ENCODE measurements around the gene MEIOSIN. TPM values are rescaled to one million over a fixed set of nuclear protein-coding genes. Genes with fewer than 3 reads are reported as not detected.

Gene MEIOSIN
- total and polyA plus RNA-seq, 2 donors from 2014 or later: not detected

DNA sequence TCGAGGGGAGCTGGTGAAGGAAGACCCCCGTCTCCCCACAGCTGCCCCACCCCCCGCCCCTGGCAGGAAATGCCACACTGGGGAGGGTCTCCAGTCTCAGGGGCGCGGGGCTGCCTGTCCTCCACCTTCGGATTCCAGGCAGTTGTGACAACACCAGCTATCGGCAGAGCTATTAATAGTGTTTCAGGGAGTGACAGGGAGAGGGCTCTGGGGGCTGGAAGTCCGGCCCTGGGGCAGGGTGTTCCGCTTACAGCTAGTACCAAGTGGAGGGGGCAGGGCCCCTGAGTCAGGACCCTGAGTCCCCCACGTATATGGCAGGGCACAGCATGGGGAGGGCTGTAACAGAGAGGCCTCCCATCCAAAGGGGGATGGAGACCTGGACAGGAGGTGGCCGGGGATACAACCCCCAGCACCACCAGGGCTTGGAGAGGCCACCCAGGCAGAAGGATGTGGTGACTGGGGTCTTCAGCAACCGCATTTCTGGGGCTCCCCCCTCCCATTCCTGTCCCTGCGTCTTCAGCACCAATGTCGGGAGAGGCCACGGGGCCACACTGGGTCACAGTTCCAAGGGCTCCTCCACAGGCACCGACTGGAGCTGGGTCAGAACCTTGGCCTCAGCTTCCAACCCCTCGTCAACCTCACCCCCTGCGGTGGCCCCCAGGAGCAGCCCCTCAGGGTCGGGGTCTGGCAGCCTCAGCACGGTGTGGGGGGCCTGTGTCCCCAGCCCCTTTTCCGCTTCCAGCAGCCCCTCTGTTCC, 31.9 kb downstream of the MEIOSIN start:
- H3K27me3 ChIP-seq (ENCODE audit: control insufficient read depth, insufficient read depth, low read length): no peaks in the 10 kb centered on the region
- H3K4me3 ChIP-seq (ENCODE audit: low read length in 3 of 3): no peak overlapping the region
- no peak overlapping the region for H3K9ac ChIP-seq (ENCODE audit: low read length in 3 of 3)
- no peaks in the 10 kb centered on the region for H3K9me3 ChIP-seq (ENCODE audit: control insufficient read depth in 2 of 3, insufficient read depth in 1 of 3, low read length in 3 of 3)
- FAIRE-seq (no peak), DNase-seq (peak in 3 of 5 donors; percentile 40 to 74 (median 61))
- H3K36me3 ChIP-seq (ENCODE audit: control insufficient read depth in 2 of 3, insufficient read depth in 3 of 3, low read length in 3 of 3): no peaks in the 10 kb centered on the region
- peaks cover 0 to 18% (median 0%) of the 10 kb centered on the region in 3 donors for H3K4me1 ChIP-seq (ENCODE audit: control insufficient read depth in 2 of 3, insufficient read depth in 2 of 3, low read depth in 1 of 3, low read length in 3 of 3)
- TF ChIP-seq, protein P1, sequence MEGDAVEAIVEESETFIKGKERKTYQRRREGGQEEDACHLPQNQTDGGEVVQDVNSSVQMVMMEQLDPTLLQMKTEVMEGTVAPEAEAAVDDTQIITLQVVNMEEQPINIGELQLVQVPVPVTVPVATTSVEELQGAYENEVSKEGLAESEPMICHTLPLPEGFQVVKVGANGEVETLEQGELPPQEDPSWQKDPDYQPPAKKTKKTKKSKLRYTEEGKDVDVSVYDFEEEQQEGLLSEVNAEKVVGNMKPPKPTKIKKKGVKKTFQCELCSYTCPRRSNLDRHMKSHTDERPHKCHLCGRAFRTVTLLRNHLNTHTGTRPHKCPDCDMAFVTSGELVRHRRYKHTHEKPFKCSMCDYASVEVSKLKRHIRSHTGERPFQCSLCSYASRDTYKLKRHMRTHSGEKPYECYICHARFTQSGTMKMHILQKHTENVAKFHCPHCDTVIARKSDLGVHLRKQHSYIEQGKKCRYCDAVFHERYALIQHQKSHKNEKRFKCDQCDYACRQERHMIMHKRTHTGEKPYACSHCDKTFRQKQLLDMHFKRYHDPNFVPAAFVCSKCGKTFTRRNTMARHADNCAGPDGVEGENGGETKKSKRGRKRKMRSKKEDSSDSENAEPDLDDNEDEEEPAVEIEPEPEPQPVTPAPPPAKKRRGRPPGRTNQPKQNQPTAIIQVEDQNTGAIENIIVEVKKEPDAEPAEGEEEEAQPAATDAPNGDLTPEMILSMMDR (IDR thresholded peaks at IDR 0.05; ENCODE audit: borderline replicate concordance, extremely low read depth, insufficient read depth): no peak
- intact Hi-C loops (cut with DNase I): no loop called here
- H3K27ac ChIP-seq (ENCODE audit: low read depth in 2 of 2, low read length in 2 of 2): peak overlapping the region in 1 of 2 donors; percentile 32

DNA sequence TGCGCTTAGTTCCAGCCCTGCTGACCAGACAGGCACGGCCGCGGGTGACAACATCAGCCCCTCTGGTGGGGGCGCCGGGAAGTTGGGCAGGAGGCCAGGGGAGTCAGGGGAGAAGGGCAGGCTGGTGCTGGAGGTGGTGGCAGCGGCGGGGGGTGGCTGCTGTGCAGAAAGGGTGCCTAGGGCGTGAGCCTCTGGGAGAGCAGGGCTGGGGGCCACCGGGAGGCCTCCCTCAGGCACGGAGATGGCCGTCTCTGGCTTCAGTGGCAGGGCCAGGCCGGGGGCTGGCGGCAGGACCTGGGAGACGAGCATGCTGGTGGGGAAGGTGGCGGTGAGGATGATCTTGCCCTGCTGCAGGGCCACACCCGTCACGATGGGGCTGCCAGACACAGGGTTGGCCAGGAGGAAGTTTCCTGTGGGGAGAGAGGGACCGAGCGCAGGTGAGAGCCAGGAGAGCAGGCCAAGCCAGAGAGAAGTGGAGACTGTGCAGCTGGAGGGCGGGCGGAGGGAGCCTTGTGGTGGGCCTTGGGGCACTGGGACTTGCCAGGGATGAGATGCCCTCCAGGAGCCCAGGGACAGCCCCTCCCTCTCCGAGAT, 32.6 kb downstream of the MEIOSIN start:
- DNase-seq (peak in 2 of 5 donors; percentile 26 to 73), FAIRE-seq (no peak)
- intact Hi-C loops (cut with DNase I): no loop called here
- H3K4me3 ChIP-seq (ENCODE audit: low read length in 3 of 3): no peak overlapping the region
- H3K27me3 ChIP-seq (ENCODE audit: control insufficient read depth, insufficient read depth, low read length): no peaks in the 10 kb centered on the region
- TF ChIP-seq, protein P1 (IDR thresholded peaks at IDR 0.05; ENCODE audit: borderline replicate concordance, extremely low read depth, insufficient read depth): no peak
- H3K9ac ChIP-seq (ENCODE audit: low read length in 3 of 3): no peak overlapping the region
- peaks cover 0 to 18% (median 0%) of the 10 kb centered on the region in 3 donors for H3K4me1 ChIP-seq (ENCODE audit: control insufficient read depth in 2 of 3, insufficient read depth in 2 of 3, low read depth in 1 of 3, low read length in 3 of 3)
- H3K9me3 ChIP-seq (ENCODE audit: control insufficient read depth in 2 of 3, insufficient read depth in 1 of 3, low read length in 3 of 3): no peaks in the 10 kb centered on the region
- H3K27ac ChIP-seq (ENCODE audit: low read depth in 2 of 2, low read length in 2 of 2): peak overlapping the region in 1 of 2 donors; percentile 97
- H3K36me3 ChIP-seq (ENCODE audit: control insufficient read depth in 2 of 3, insufficient read depth in 3 of 3, low read length in 3 of 3): no peaks in the 10 kb centered on the region

DNA sequence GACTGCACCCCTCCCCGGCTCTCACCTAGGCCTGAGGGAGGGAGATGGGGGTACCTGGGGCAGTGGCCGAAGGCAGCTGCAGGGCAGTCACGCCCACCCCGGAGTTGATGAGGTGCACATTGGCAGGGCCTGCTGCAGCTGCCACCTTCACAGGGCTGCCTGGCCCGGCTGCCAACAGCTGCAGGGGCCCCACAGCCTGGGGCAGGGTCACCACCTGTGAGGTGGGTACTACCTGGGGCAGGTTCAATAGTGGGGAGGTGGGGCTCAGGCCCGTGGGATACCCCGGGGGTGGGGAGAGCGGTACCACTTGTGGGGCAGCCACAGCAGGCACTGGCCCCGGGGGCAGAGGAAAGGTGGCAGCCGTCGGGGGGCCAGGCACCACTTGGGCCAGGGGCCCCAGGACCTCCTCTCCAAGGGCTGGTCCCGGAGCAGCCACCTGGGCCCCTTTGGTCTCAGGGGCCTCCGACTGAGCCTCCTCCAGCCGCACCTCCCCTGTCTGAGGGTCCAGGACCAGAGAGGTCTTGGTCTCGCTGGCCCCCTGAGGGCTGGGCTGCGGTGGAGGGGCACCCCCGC, 33.1 kb downstream of the MEIOSIN start:
- intact Hi-C loops (cut with DNase I): no loop called here
- H3K4me1 ChIP-seq (ENCODE audit: control insufficient read depth in 2 of 3, insufficient read depth in 2 of 3, low read depth in 1 of 3, low read length in 3 of 3): peaks cover 0 to 18% (median 0%) of the 10 kb centered on the region in 3 donors
- TF ChIP-seq, protein P1 (IDR thresholded peaks at IDR 0.05; ENCODE audit: borderline replicate concordance, extremely low read depth, insufficient read depth): no peak
- no peaks in the 10 kb centered on the region for H3K36me3 ChIP-seq (ENCODE audit: control insufficient read depth in 2 of 3, insufficient read depth in 3 of 3, low read length in 3 of 3)
- DNase-seq (peak in 1 of 5 donors; percentile 78), FAIRE-seq (no peak)
- peak overlapping the region in 1 of 3 donors; percentile 77 for H3K4me3 ChIP-seq (ENCODE audit: low read length in 3 of 3)
- peak overlapping the region in 1 of 3 donors; percentile 86 for H3K9ac ChIP-seq (ENCODE audit: low read length in 3 of 3)
- H3K27me3 ChIP-seq (ENCODE audit: control insufficient read depth, insufficient read depth, low read length): no peaks in the 10 kb centered on the region
- H3K27ac ChIP-seq (ENCODE audit: low read depth in 2 of 2, low read length in 2 of 2): peak overlapping the region; percentile 97 to 99
- H3K9me3 ChIP-seq (ENCODE audit: control insufficient read depth in 2 of 3, insufficient read depth in 1 of 3, low read length in 3 of 3): no peaks in the 10 kb centered on the region
